ENCODE data around the gene PYCR2.

The PYCR2 gene

GRCh38 chr1:225917536-225917935 lies 6.5 kb downstream of the PYCR2 start:
- DNase-seq = no peak

- no peak for DNase-seq
Measured at GRCh38 chr1:225917101-225917500, 6.9 kb downstream of the PYCR2 start.

GRCh38 chr1:225915538-225915991 lies 8.5 kb downstream of the PYCR2 start:
- DNase-seq = no peak

DNA sequence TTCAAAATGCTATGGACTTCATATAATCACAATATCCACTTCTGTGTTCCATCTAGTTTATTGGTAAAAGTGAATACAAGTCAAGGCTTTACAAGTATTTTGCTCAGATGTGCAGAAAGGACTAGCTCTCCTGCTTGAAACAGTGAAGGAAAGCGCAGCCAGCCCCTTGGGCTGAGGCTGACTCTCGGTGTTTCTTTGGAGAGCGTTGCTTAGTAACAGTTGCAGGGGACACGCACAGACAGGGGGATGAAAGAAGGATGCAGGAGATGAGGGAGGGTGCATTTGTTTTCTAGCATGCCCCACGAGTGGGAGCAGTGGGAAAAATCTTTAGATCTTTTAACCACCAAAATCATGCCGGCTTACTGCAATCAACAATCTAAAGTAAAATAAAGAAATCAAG lies 9.1 kb downstream of the PYCR2 start:
- no peak for DNase-seq

- no peak for DNase-seq
Measured at GRCh38 chr1:225914391-225914790, 9.7 kb downstream of the PYCR2 start.

DNA sequence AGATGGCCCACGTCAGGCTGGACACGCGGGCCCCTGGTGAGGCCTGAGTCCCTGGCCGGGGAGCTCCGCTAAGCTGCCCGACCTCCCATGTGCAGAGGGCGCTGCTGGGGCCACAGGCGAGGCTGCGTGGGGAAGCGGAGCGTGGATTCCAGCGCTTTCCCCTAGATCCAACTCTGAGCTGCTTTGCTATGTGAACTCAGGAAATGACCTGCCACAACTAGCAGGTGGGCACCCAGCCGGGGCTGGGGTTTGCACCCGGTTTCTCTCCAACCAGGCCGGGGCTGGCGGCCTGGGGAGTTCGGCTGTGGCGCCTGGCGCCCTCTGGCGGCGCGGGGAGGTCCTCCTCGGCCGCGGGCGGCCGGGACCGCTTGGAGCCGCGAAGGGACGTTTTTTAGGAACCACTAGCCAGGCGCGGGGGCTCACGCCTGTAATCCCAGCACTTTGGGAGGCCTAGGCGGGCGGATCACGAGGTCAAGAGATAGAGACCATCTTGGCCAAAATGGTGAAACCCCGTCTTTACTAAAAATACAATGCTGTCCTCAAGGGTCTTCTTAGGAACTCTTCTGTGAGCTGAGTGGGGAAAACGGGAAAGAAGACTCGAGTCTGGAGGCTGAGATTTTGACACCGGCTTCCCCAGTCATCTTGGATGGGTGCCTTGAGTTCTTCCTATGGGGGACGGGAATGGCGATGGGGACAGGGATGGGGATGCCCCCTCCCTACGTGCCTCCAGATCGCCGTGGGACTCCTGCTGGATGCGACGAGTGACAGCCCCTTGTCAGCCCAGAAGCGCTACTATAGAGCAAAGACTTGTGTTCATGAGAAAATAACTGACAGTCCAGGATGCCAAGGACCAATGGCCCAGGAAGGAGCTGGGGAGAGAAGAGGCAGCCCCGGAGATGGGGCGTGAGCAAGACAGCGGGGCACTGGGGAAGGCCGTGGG lies 12.6 kb downstream of the PYCR2 start:
- DNase-seq = peak; percentile 53 to 75

DNA sequence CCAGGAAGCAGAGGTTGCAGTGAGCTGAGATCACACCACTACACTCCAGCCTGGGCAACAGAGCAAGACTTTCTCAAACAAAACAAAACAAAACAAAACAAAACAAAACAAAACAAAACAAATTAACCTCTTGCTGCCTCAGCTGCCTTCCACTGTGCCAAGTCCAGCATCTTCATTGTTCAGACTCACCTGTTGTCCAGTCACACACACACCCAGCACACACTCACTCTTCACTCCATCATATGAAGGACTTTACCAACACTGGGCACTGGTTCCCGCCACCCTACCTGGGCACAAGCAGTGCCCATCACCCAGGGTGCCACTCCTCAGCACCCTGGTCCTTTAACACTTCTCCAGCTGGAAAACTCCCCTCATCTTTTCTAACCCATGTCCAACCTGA lies 14.6 kb downstream of the PYCR2 start:
- DNase-seq = no peak

GRCh38 chr1:225908773-225909172 lies 15.3 kb downstream of the PYCR2 start:
- DNase-seq = no peak

- DNase-seq = no peak
Measured at GRCh38 chr1:225908013-225908640, 15.9 kb downstream of the PYCR2 start.

- DNase-seq = no peak
Measured at GRCh38 chr1:225907341-225907740, 16.7 kb downstream of the PYCR2 start.

- no peak for DNase-seq
Measured at GRCh38 chr1:225906467-225906866, 17.6 kb downstream of the PYCR2 start.

- no peak for DNase-seq
Measured at GRCh38 chr1:225903623-225904022, 20.4 kb downstream of the PYCR2 start.

DNA sequence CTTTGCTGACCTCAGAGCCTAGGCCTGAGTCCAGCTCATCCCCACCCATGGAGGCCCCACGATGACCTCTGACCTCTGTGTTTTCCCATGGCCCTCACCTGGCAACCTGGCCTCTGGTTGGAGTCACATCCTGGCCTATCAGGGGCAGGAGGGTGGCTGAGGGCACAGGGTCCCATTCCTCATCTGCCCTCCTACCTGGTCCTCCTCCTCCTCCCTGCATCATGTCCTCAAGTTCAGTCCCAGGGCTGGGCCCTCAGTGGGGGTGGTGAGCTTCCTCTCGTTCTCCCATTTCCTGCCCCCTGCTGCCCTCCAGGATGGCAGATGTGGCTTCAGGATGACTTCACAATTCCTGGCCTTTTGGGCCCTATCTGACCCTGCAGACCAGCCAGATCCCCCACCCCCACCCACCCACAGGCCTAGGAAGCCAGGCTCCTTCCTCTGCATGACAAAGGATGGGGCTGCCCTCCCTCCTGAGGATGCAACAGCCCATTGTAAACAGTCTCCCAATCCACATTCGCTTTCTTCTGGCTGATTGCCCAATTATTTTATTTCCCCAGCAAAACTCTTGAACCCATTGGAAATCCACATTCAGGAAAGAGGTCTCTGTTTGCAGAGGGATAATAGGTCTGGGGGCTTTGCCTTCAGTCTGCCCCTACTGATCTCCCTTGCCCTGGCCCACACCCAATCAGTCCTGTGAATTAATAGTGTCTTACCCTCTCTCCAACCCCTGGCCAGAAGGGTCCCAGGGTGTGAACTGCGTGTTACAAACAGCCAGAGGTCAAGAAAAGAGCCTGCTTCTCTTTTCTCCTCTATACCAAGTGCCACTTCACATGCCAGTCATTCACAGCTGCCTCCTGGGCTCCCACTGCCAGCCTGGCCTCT lies 24.8 kb downstream of the PYCR2 start:
- DNase-seq = no peak

DNA sequence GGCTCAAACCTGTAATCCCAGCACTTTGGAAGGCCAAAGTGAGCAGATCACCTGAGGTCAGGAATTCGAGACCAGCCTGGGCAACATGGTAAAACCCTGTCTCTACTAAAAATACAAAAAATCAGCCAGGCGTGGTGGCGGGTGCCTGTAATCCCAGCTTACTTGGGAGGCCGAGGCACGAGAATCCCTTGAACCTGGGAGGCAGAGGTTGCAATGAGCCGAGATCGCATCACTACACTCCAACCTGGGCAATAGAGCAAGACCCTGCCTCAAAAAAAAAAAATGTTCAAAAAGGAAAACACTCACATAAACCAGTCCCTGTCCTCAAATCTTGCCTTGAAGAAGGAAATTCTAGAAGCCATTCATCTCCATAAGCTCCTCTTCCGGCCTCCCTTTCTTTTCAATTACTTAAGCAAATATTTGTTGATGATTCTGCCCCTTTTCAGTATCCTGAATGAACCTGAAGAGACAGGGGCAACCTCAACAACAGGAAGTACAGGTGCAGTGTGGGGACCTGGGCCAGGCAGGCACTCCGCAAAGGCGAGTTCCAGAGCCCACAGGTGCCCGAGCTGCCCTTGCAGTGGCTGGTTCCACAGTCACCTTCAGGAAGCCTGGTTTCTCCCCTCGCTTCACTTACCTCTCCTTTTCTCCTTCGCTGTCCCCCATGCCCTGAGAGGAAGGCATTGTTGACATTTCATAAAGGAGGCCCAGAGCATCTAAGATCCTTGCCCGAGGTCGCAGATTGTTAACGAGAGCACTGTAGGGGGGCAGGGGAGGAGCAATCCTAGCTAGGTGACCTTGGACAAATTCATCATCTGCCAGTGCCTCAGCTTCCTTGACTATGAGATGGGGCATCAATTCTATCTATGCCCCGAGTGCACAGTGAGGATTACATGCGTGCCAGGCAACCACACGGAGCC lies 26.2 kb downstream of the PYCR2 start:
- DNase-seq = no peak

DNA sequence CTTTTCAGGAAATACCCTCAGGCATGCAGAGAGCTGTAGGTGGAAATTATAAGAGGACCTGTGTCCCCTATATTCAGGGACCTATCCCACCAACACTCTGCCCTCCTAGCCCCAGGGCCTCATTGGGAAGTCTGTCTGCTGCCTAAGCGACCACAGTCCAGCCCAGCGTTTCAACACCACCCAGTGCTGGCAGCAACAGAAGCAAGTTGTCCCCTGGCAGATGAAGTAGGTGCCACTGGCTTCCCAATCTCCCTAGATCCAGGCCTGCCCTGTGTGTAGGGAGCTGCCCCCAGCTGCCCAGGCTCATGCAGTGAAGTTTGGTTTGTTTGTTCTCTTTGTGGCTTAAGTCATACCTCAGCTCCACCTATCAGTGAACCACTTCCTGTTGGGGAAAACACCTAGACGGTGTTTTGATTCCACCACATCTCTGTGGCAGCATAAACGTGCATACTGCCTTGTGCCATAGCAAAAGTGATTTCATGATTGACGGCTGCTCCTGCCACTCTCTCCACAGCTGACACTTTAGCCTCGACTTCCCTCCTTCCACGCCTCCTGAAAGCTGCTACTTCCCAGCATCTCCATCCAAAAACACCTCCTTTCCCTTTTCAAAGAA lies 27.0 kb downstream of the PYCR2 start:
- DNase-seq = peak; percentile 17 to 71

DNA sequence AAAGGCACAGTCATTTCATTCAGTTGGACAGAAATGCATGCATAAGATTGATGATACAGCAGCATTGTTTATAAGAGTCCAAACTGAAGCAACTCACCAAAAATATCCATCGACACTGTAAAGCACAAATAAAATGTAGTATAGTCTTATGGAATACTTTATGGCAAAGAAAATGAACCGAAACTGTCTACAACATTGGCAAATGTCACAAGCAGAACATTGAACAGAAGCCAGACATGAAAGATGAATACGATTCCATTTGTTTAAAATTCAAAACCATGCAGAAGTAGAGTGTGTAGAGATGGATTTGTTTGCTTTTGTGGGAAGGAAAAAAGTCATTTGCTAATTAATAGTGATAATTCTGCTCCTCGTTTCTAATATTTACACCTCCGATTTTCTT lies 27.6 kb downstream of the PYCR2 start:
- no peak for DNase-seq

DNA sequence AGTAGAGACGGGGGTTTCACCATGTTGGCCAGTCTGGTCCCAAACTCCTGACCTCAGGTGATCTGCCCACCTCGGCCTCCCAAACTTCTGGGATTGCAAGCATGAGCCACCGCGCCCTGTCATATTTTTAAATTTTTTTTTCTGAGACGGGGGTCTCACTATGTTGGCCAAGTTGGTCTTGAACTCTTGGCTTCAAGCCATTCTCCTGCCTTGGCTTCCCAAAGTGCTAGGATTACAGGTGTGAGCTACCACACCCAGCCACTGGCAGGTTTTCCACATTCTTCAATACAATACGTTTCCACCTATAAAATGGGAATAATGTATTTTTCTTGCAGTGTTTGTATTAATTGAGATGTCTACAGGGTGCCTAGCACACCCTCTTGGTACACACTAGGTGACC lies 31.7 kb downstream of the PYCR2 start:
- DNase-seq = no peak

- no peak for DNase-seq
Measured at GRCh38 chr1:225891229-225891972, 32.6 kb downstream of the PYCR2 start.

DNA sequence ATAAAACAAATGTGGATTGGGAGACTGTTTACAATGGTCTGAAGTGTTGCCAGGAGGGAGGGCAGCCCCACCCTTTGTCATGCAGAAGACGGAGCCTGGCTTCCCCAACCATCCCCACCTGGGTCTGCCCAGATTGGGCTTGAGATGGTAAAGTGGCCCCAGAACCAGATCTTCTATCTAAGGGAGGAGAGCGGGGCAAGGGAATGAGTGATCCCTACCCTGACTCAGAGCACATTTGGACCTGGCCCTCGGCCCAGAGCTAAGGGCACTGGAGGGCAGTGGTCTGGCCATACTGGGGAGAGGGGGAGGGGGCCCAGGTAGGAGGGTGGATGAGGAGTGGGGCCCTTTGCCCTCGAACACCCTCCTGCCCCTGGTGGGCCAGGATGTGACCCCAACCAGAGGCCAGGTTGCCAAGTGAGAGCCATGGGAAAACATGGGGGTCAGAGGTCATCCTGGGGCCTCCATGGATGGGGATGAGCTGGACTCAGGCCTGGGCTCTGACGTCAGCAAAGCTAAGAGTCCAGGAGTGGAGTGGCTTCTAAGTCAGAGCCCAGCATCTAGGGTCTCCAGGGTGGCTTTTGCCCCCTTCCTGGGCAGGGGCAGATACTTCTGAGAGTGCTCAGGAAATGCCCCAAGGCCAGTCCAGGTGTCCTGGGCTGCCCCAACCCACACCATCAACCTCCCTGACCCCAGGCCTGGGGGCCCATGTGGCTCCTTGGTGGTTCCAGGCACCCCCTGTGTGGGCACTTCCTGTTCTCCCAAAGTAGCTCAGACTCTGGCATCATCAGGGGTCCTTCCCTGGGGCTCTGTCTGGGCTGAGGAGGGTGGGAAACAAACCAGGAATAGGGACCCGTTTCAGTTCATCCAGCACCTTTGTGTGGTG lies 33.5 kb downstream of the PYCR2 start:
- DNase-seq = no peak

- no peak for DNase-seq
Measured at GRCh38 chr1:225889743-225890142, 34.3 kb downstream of the PYCR2 start.

All from stimulated activated CD4-positive, alpha-beta T cell treated with anti-CD3 and anti-CD28 coated beads, Interleukin-4, amount 100 ng/mL, for 4 hours (primary cell).